ENCODE results near the gene CHCHD1. TPM values are rescaled to one million over a fixed set of nuclear protein-coding genes. Genes with fewer than 3 reads are reported as not detected.

Gene CHCHD1
- total RNA-seq, 1 experiment from 2014 or later: 36.6 TPM

DNA sequence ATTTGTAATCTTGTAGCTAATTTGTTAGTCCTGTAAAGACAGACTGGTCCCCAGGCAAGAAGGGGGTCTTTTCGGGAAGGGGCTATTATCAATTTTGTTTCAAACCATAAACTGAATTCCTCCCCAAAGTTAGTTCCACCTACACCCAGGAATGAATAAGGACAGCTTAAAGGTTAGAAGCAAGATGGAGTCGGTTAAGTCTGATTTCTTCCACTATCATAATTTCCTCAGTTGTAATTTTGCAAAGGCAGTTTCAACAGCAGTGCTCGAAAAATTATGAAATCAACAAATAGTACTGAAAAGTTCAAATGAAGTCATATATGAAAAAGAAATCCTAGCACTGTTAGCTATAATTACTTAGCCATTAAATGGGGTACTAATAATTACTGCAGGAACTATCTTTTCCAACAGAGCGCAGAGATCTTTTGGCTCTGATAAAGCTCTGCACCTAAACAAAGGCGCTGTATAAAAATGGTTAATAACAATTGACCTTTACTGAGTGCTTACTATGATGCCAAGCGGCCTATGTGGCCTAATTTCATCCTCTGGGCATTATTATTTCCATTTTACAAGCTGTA, 38.4 kb upstream of the CHCHD1 start (continued):
- TF ChIP-seq, protein P1, sequence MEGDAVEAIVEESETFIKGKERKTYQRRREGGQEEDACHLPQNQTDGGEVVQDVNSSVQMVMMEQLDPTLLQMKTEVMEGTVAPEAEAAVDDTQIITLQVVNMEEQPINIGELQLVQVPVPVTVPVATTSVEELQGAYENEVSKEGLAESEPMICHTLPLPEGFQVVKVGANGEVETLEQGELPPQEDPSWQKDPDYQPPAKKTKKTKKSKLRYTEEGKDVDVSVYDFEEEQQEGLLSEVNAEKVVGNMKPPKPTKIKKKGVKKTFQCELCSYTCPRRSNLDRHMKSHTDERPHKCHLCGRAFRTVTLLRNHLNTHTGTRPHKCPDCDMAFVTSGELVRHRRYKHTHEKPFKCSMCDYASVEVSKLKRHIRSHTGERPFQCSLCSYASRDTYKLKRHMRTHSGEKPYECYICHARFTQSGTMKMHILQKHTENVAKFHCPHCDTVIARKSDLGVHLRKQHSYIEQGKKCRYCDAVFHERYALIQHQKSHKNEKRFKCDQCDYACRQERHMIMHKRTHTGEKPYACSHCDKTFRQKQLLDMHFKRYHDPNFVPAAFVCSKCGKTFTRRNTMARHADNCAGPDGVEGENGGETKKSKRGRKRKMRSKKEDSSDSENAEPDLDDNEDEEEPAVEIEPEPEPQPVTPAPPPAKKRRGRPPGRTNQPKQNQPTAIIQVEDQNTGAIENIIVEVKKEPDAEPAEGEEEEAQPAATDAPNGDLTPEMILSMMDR (IDR thresholded peaks at IDR 0.05 in 2 of 3, conservative IDR thresholded peaks at IDR 0.05 in 1 of 3; ENCODE audit: borderline replicate concordance in 1 of 3, insufficient read depth in 1 of 3, low read depth in 2 of 3, low read length in 2 of 3): no peak

DNA sequence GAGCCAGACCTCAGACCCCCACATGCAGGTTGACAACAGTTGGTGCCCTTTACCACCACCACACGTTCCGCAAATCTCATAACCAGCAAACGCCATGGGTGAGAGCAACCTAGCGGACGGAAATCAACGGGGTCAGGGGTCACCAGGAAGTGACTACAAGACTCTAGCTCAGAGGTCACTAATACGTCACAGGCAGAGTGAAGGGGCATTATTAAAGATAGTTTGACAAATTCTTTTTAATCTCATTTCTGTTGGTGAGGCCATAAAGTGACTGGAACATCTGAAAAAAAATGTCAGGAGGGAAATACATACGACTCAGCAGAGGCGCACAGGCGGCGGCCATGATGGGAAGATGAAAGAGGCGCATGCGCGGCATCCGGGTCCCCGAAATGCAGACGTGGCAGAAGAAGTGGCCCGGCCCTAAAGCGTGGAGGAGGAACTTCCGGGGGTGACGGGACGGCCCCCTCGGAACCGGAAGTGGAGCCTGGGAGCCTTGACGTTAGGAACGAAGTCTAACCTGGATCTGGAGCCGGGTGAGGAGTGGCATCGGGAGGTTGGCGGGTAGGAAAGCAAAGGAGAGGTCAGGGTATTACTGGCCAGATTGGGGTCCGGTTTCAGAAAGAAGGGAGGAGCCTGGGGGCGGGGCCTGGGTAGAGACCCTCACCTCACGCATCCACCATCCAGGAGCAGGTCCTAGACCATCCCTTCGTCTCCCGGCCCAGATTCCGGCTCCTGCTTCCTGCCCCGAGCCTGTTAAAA, 37.8 kb upstream of the CHCHD1 start, which contains the start of gene SEC24C:
SEC24C (plus strand) TSS at position 468 of the 759 bp plus-strand sequence. CDS start 2,461 bp downstream, outside the sequence.
- Histone ChIP-seq H3K4me1 (ENCODE audit: control insufficient read depth in 1 of 2, insufficient read depth in 2 of 2, low read length in 2 of 2) (peaks cover 2 to 22% of the 10 kb centered on the region in 2 experiments; a peak in 3 of 4 replicates), H4K20me1 (ENCODE audit: insufficient read depth) (no peaks in the 10 kb centered on the region), H3K79me2 (ENCODE audit: insufficient read depth, low read length) (peaks cover 61% of the 10 kb centered on the region), H3K9me2 (ENCODE audit: insufficient read depth) (no peaks in the 10 kb centered on the region), H3K4me3 (replicated peaks in 1 of 2; ENCODE audit: low read depth in 1 of 2, low read length in 2 of 2) (peak within 1 kb of the TSS; percentile 84 to 98), H3K27me3 (ENCODE audit: insufficient read depth, low read length) (no peaks in the 10 kb centered on the region), H2AFZ (ENCODE audit: low read depth, low read length, poor library complexity, severe bottlenecking) (no peak within 1 kb of the TSS), H3K4me2 (ENCODE audit: low read length) (peak within 1 kb of the TSS; percentile 86), H3K9me3 (ENCODE audit: control insufficient read depth in 1 of 2, insufficient read depth in 1 of 2, low read depth in 1 of 2, low read length in 2 of 2) (no peaks in the 10 kb centered on the region), H3K27ac (ENCODE audit: low read depth, low read length) (peak within 1 kb of the TSS; percentile 79), H3K36me3 (ENCODE audit: control insufficient read depth in 1 of 2, insufficient read depth in 2 of 2, low read length in 2 of 2) (peaks cover 0 to 5% of the 10 kb centered on the region in 2 experiments; a peak in 1 of 4 replicates), H3K9ac (ENCODE audit: low read length) (peak within 1 kb of the TSS; percentile 91)
- RAD21 ChIA-PET (ENCODE audit: low non-redundant PET in 1 of 2, low total read pairs in 2 of 2, uncharacterized antibody in 2 of 2, unreplicated experiment in 2 of 2): no interaction called here
- DNase-seq (ENCODE audit: low read depth, low spot score): peak; percentile 93
- CTCF ChIA-PET: interaction anchor here (1.4 kb wide), 1 partner anchor 28 kb away, joined by 3 read pairs; a partner anchor contains a TSS
- intact Hi-C loops (cut with micrococcal nuclease): loop anchor here (1.0 kb wide), 1 partner anchor 41 kb away; the partner anchor contains the start of gene ZSWIM8
- no TSS peak for BruUV-seq (replicated peaks)
- TF ChIP-seq SIN3A (IDR thresholded peaks at IDR 0.05; ENCODE audit: low read depth) (peak; percentile 77; the same call in 1 of the 2 replicates), EGR1 (IDR thresholded peaks at IDR 0.05; ENCODE audit: low read depth) (peak; percentile 64), SP1 (IDR thresholded peaks at IDR 0.05; ENCODE audit: low read depth) (peak; percentile 70), TCF7L2 (IDR thresholded peaks at IDR 0.05; ENCODE audit: borderline replicate concordance, extremely low read depth, insufficient read depth, insufficient read length) (peak; percentile 92), YY1 (IDR thresholded peaks at IDR 0.05; ENCODE audit: extremely low read depth, insufficient replicate concordance, low read depth, low read length) (peak; percentile 97), POLR2AphosphoS5 (IDR thresholded peaks at IDR 0.05; ENCODE audit: low read depth, low read length) (peak; percentile 63; the same call in 1 of the 2 replicates), EZH2phosphoT487 (IDR thresholded peaks at IDR 0.05; ENCODE audit: borderline replicate concordance) (no peak), ZFX (IDR thresholded peaks at IDR 0.05) (no peak), SRF (IDR thresholded peaks at IDR 0.05; ENCODE audit: low read depth) (no peak), POLR2A (IDR thresholded peaks at IDR 0.05; ENCODE audit: borderline replicate concordance, extremely low read depth, insufficient read depth, insufficient read length) (peak; percentile 78), ELF1 (IDR thresholded peaks at IDR 0.05; ENCODE audit: borderline replicate concordance, low read depth) (peak; percentile 71)
- TF ChIP-seq, protein P2, sequence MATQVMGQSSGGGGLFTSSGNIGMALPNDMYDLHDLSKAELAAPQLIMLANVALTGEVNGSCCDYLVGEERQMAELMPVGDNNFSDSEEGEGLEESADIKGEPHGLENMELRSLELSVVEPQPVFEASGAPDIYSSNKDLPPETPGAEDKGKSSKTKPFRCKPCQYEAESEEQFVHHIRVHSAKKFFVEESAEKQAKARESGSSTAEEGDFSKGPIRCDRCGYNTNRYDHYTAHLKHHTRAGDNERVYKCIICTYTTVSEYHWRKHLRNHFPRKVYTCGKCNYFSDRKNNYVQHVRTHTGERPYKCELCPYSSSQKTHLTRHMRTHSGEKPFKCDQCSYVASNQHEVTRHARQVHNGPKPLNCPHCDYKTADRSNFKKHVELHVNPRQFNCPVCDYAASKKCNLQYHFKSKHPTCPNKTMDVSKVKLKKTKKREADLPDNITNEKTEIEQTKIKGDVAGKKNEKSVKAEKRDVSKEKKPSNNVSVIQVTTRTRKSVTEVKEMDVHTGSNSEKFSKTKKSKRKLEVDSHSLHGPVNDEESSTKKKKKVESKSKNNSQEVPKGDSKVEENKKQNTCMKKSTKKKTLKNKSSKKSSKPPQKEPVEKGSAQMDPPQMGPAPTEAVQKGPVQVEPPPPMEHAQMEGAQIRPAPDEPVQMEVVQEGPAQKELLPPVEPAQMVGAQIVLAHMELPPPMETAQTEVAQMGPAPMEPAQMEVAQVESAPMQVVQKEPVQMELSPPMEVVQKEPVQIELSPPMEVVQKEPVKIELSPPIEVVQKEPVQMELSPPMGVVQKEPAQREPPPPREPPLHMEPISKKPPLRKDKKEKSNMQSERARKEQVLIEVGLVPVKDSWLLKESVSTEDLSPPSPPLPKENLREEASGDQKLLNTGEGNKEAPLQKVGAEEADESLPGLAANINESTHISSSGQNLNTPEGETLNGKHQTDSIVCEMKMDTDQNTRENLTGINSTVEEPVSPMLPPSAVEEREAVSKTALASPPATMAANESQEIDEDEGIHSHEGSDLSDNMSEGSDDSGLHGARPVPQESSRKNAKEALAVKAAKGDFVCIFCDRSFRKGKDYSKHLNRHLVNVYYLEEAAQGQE (IDR thresholded peaks at IDR 0.05; ENCODE audit: low read depth): no peak
- TF ChIP-seq, protein P3, sequence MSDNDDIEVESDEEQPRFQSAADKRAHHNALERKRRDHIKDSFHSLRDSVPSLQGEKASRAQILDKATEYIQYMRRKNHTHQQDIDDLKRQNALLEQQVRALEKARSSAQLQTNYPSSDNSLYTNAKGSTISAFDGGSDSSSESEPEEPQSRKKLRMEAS (IDR thresholded peaks at IDR 0.05): peak; percentile 75; the same call in 1 of the 2 replicates
- POLR2A ChIA-PET: interaction anchor here (1.0 to 3.6 kb wide), 4 partner anchors 9 to 28 kb away, joined by 3 to 36 read pairs (median 6); a partner anchor contains a TSS
- ATAC-seq: peak; percentile 89
